Right ventricle myocardium superior (tissue), 1 donor: Measurements from ENCODE around the gene STAC3. TPM values are rescaled to one million over a fixed set of nuclear protein-coding genes. Genes with fewer than 3 reads are reported as not detected.

ENCODE experiments used
- ATAC-seq: fragments of 200-7000 bp; cut with Tn5 transposase; one replicate; pipeline ENCODE4 v1.9.1; 2020; ENCODE audit warnings: mild to moderate bottlenecking; ENCODE audit not compliant: poor library complexity
- DNase-seq: peaks from one replicate; pipeline ENCODE4 v3.0.0-alpha.2; 2020
- intact Hi-C: fragments of 100-400 bp; cut with DNase I; formaldehyde crosslinking; loops from one replicate; pipeline ENCODE4 v1.11.2; 2022
- total RNA-seq: library from RNA; stranded (reverse); fragmentation: NEBNext Ultra II Directional; extraction: Animal tissue kit (Norgen Biotek cat#: 25700); gene quantifications from one replicate; pipeline ENCODE4 v1.2.1, GENCODE V29; 2021
- donor health status: DM: no; HTN: yes; CAD: no; lungs with severe emphysema.

Gene STAC3
- total RNA-seq, 1 donor from 2014 or later: 1.2 TPM

DNA sequence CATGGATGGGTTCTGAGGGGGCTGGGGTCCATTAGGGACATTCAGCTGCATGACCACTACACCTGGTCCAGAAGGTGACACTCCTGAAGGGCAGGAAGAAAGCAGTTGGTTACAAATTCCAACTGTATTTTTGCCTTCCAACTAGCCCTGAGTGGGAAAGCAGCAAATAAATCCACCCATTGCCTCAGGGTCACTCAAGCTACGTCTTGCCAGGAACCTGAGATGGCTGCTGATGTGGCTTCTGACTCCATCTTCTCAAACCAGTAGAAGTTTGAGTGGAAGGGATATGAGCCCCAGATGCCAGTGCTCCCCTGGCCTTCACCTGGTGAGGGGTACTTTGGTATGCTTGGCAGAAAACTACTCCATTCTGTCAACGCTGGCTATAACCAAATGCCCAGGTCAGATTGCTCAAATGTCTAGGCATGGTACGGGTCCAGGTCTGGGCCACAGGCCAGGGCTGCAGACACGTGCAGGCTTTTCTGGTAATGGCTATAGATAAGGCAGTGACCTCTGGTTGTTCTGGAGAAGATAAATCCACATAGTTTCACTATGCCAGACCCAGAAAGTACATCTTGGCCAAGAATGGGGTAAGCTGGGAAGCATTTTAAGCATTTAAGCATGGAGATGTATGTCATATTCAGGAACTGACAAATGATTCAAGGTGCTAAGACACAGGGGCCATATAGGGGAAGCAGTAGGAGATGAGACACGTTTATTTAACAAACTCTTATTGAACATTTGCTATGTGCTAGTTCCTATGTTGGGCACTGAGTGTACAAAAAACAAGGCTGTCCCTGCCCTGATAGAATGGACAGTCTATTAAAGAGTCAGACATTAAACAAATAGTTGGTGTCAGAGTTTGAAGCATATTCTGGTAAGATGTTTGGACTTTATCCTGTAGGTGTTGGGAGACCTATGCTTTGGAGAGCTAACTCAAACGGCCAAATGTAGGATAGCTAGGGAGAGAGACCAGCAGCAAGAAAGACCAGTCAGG is 8.3 kb upstream of the STAC3 start:
- peak; percentile 81 for DNase-seq
- intact Hi-C loops: no loop called here

DNA sequence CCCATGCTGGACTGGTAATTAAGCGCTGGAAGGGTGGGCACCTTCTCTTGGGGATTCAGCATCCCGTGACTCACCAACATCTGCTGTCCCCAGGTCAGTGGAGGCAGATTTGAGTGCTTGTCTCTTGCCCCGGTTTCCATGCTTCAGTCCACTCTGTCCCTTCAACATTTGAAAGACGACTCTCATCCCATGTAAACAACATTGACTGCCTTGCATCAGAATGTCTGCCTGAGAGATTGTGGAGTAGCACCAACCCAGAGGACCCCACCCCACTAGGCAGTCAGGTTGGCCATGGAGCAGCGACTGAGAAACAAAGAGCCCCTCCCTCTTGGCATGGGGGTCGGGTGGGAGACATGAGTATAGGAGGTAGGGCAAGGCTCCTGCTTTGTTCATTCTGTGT is 4.9 kb upstream of the STAC3 start:
- ATAC-seq (no peak), DNase-seq (no peak)
- intact Hi-C loops: no loop called here

More for the DNA sequence above, 8.3 kb upstream of the STAC3 start:
- ATAC-seq: peak; percentile 84

DNA sequence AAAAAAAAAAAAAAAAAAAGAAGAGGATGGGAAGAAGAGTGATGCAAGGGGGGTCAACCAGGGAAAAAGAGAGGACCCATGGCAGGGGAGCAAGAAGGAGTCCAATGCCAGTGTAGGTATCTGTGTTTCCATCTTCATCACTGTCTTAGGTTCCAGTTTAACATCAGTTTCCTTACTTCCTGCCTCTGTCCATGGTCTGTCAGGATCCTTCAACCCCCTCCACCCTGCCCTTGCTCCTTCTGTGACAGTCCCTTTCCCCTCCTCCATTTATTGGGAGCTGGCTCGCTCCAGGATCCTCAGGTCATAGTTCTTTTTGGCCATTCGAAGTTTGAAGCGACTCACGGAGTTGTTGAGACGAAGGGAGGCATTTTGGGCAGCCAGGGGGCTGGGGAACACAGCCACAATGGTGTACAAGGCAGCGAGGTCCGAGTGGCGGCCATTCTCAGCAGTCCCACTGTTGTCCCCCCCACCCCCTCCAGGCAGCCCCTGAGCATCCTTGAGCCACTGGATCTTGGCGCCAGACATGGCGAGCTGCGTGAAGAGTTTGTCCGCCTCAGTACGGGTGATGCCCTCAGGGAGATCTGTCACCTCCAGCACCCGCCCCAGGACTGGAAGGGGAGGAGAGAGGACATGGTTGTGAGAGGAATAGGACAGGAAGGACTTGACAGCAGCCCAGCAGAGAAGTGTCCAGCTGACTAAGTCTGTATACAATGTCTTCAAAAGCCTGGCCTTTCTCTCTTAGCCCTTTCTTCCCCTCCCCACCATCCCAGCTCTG is 3.7 kb upstream of the STAC3 start:
- ATAC-seq: no peak
- no peak for DNase-seq
- intact Hi-C loops: no loop called here

GRCh38 chr12:57250541-57250940 is 446 bp downstream of the STAC3 start:
- DNase-seq (no peak), ATAC-seq (no peak)
- intact Hi-C loops: no loop called here

- intact Hi-C loops: no loop called here
- ATAC-seq: peak; percentile 24
- DNase-seq: peak; percentile 58
Measured at GRCh38 chr12:57248934-57249742, 1.8 kb downstream of the STAC3 start.

DNA sequence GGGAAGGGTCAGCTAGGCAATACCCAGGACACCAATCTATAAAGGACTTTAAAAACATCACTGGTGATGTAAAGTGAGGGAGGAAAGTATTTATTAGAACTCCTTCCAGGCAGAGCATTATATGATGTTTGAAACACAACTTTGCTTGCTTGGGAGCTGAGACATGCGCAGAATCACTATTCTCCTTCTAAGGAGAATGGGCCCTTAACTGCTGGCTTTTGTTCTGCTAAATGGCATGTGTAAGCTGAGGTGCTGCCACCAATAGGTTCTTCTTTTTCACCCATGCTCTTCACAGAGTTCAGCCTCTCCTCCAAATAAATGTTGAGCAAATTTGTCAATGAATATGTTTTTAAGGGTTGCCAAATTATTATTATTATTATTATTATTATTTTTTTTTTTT is 3.9 kb downstream of the STAC3 start:
- intact Hi-C loops: no loop called here
- ATAC-seq (no peak), DNase-seq (no peak)

- DNase-seq (no peak), ATAC-seq (no peak)
- intact Hi-C loops: no loop called here
Measured at GRCh38 chr12:57244312-57244696, 6.7 kb downstream of the STAC3 start.

- intact Hi-C loops: loop anchor here (2.0 kb wide), 1 partner anchor 31 kb away; no protein-coding TSS in a partner anchor
- peak; percentile 61 for ATAC-seq
Measured at GRCh38 chr12:57243521-57244311, 7.3 kb downstream of the STAC3 start.

GRCh38 chr12:57242691-57243454 is 8.1 kb downstream of the STAC3 start:
- intact Hi-C loops: loop anchor here (2.0 kb wide), 1 partner anchor 30 kb away; no protein-coding TSS in a partner anchor
- DNase-seq: peak; percentile 73

More at GRCh38 chr12:57243521-57244311, 7.3 kb downstream of the STAC3 start:
- DNase-seq: peak; percentile 86

DNA sequence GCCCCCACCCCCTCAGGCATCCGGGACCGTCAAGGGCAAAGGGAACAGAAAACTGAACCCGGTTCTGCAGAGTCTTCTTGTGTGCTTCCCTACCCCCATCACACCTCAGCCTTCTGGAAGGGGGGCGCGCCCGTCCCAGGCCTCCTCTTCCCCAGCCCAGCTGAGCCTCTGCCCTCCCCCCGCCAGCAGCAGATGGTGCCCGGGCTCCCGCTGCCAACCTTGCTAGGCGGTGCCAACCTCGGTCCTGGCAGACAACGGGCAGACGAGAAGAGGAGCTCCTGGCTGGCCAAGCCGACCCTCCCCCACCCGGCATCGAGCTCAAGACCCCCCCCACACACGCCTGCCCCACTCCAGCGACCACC is 8.7 kb downstream of the STAC3 start:
- ATAC-seq (peak; percentile 37), DNase-seq (peak; percentile 72)
- intact Hi-C loops: loop anchor here (2.0 kb wide), 1 partner anchor 30 kb away; no protein-coding TSS in a partner anchor

More at GRCh38 chr12:57242691-57243454, 8.1 kb downstream of the STAC3 start:
- ATAC-seq: peak; percentile 8

- ATAC-seq (no peak), DNase-seq (no peak)
- intact Hi-C loops: loop anchor here (2.0 kb wide), 1 partner anchor 29 kb away; no protein-coding TSS in a partner anchor
Measured at GRCh38 chr12:57241402-57242310, 9.3 kb downstream of the STAC3 start.

GRCh38 chr12:57240926-57241401 is 10.0 kb downstream of the STAC3 start:
- no peak for ATAC-seq
- intact Hi-C loops: no loop called here
- peak; percentile 46 for DNase-seq

DNA sequence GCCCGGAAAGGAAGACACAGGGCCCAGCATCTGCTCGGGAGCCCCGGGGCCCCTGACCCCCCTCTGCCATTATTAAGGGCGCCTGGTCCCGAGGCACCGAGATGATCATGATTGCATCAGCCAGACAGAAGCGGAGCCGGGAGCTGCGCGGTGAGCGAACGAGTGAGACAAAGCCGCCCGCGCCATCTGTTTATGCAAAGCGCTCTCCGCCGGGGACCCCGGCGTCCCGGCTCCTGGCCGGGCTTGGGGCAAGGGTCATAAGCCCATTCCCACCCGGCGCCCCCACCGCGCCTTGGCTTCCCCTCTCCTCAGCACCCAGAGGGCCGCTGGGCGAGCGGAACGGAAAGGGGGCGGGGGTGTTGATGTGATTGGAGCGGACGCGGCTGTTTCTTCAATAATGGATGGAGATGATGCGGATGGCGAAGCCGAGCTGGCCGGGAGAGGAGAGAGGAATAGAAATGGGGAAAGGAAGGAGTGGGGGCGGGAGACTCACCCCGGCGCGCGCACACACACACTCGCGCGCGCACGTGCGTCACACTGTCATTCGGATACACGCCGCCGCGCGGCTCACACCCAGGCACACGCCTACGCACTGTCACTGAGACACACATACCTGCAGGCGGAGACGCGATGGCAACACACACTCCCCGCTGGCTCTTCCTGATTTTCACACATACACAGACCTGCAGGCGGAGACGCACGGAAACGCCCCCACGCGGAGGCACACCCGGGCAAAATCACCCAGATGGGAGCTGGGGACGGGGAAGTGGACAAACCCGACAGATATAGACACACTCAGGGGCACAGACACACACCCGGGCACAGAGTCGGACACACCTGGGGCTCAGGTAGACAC is 10.7 kb downstream of the STAC3 start:
- ATAC-seq: no peak
- intact Hi-C loops: no loop called here
- peak; percentile 69 for DNase-seq

DNA sequence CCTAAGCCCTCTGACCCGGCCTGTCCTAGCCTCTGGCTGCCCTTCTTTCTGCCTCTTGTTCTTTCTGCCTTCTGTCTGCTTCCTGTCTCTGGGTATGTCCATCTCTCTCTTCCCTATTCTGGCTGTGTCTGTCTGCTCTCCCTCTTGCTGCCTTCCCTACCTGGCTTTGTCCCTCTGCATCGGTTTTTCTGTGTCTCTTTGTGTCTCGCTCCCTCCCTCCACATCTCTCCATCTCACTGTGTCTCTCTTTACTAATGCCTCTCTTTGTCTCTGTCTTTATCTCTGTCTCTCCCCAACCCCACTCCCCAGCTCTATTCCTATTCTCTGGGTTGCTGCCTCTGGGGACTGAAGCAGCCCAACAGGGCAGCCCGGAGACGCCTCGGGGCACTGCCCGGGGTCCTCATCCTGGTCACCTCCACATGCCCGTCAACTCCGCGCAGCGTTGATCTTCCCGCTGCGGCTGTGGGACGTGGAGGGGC is 11.4 kb downstream of the STAC3 start:
- no peak for ATAC-seq
- DNase-seq: no peak
- intact Hi-C loops: no loop called here
